Panc1 (cell line): ENCODE data around the gene CASTOR1. TPM values are rescaled to one million over a fixed set of nuclear protein-coding genes. Genes with fewer than 3 reads are reported as not detected.

ENCODE experiments used
- ATAC-seq: fragments of 200-7000 bp; cut with Tn5 transposase; 2 replicates; pipeline ENCODE4 v1.9.1; 2020; ENCODE audit warnings: mild to moderate bottlenecking, moderate library complexity
- BruUV-seq: library from RNA; stranded (reverse); fragments of 400-500 nt; replicated peaks from 2 replicates; lab custom pipeline; 2021; lab: Mats Ljungman, UMichigan
- CTCF ChIA-PET: fragments of 300-600 bp; sonication (Branson Sonifier 250); formaldehyde crosslinking; loops from one replicate; lab custom pipeline; 2022; ENCODE audit warnings: antibody characterized with exemption; lab: Charles Lee
- POLR2A ChIA-PET: fragments of 300-600 bp; sonication (Branson Sonifier 250); formaldehyde crosslinking; loops from one replicate; lab custom pipeline; 2022; ENCODE audit warnings: antibody characterized with exemption; lab: Charles Lee
- DNase-seq: peaks from one replicate; pipeline ENCODE4 v3.0.0-alpha.2; 2010; ENCODE audit warnings: low read depth, low spot score
- H3K27ac ChIP-seq: 2 replicates; pipeline ENCODE4 v1.5.1; 2011; ENCODE audit warnings: mild to moderate bottlenecking, low read length, inconsistent platforms
- H3K27me3 ChIP-seq: fragments of 200-500 bp; sonication (Bioruptor generic); 2 replicates; pipeline ENCODE4 v1.6.0; 2014; ENCODE audit warnings: low read length, inconsistent platforms; ENCODE audit not compliant: control insufficient read depth, insufficient read depth
- H3K36me3 ChIP-seq: fragments of 200-500 bp; sonication (Bioruptor generic); 2 replicates; pipeline ENCODE4 v1.5.1; 2014; ENCODE audit warnings: inconsistent platforms, mild to moderate bottlenecking, low read length, moderate library complexity; ENCODE audit not compliant: control insufficient read depth, insufficient read depth
- H3K4me1 ChIP-seq: 2 replicates; pipeline ENCODE4 v1.5.1; 2011; ENCODE audit warnings: inconsistent platforms, mild to moderate bottlenecking, low read length, moderate library complexity; ENCODE audit not compliant: control insufficient read depth, insufficient read depth
- H3K4me3 ChIP-seq, 2 experiments: 2 replicates each; pipeline ENCODE4 v1.5.1; 2011 to 2012; ENCODE audit warnings: low read depth in 2 of 2, low read length in 2 of 2, mild to moderate bottlenecking in 2 of 2, inconsistent platforms in 1 of 2, moderate library complexity in 1 of 2
- H3K9me3 ChIP-seq: fragments of 200-500 bp; sonication (Bioruptor generic); 2 replicates; pipeline ENCODE4 v1.5.1; 2014; ENCODE audit warnings: low read depth, mild to moderate bottlenecking, inconsistent platforms, low read length, moderate library complexity; ENCODE audit not compliant: control insufficient read depth, insufficient read depth
- POLR2AphosphoS5 ChIP-seq: IDR thresholded peaks from 2 replicates; pipeline ENCODE4 v1.6.1; 2012; ENCODE audit warnings: mild to moderate bottlenecking, low read depth, low read length, moderate library complexity
- SIN3A ChIP-seq: IDR thresholded peaks from 2 replicates; pipeline ENCODE4 v1.6.1; 2012; ENCODE audit warnings: low read depth, mild to moderate bottlenecking, low read length, moderate library complexity, borderline replicate concordance; ENCODE audit not compliant: insufficient read depth
- TCF7L2 ChIP-seq: IDR thresholded peaks from 2 replicates; pipeline ENCODE4 v1.6.1; 2011; ENCODE audit warnings: mild to moderate bottlenecking, low read depth, low read length, inconsistent platforms
- in situ Hi-C: cut with HindIII; loops from 2 replicates; pipeline ENCODE4 v1.10.0; 2016; ENCODE audit warnings: low sequenced_read_pairs, low pct_unique_long_range_greater_than_20kb
- intact Hi-C: fragments of 100-400 bp; cut with micrococcal nuclease; formaldehyde crosslinking; loops from one replicate; pipeline ENCODE4 v1.10.0; 2022; ENCODE audit not compliant: unreplicated experiment
- total RNA-seq: library from RNA; stranded (reverse); gene quantifications from one replicate; pipeline ENCODE4 v1.2.1, GENCODE V29; 2021; ENCODE audit not compliant: unreplicated experiment
- TF ChIP-seq, protein P1 (sequence below), 2 experiments: IDR thresholded peaks; 2 replicates each; pipeline ENCODE4 v1.6.1; 2011 to 2012; ENCODE audit warnings: low read depth in 2 of 2, control low read depth in 1 of 2, low read length in 1 of 2, mild to moderate bottlenecking in 1 of 2, moderate library complexity in 1 of 2; ENCODE audit not compliant: insufficient read depth in 1 of 2
- TF ChIP-seq, protein P2 (sequence below): fragments of 450-650 bp; IDR thresholded peaks from 2 replicates; pipeline ENCODE4 v1.5.1; 2017; ENCODE audit warnings: mild to moderate bottlenecking

CASTOR1 gene
- total RNA-seq, 1 experiment from 2014 or later = 6.7 TPM

- no peak for DNase-seq
- intact Hi-C loops = no loop called here
- no peaks in the 10 kb centered on the region; the same call in 1 of the 2 replicates for H3K36me3 ChIP-seq
- peaks cover 19% of the 10 kb centered on the region for H3K4me1 ChIP-seq
- TF ChIP-seq POLR2AphosphoS5 (no peak), TCF7L2 (no peak), SIN3A (no peak)
- TF ChIP-seq, protein P1, sequence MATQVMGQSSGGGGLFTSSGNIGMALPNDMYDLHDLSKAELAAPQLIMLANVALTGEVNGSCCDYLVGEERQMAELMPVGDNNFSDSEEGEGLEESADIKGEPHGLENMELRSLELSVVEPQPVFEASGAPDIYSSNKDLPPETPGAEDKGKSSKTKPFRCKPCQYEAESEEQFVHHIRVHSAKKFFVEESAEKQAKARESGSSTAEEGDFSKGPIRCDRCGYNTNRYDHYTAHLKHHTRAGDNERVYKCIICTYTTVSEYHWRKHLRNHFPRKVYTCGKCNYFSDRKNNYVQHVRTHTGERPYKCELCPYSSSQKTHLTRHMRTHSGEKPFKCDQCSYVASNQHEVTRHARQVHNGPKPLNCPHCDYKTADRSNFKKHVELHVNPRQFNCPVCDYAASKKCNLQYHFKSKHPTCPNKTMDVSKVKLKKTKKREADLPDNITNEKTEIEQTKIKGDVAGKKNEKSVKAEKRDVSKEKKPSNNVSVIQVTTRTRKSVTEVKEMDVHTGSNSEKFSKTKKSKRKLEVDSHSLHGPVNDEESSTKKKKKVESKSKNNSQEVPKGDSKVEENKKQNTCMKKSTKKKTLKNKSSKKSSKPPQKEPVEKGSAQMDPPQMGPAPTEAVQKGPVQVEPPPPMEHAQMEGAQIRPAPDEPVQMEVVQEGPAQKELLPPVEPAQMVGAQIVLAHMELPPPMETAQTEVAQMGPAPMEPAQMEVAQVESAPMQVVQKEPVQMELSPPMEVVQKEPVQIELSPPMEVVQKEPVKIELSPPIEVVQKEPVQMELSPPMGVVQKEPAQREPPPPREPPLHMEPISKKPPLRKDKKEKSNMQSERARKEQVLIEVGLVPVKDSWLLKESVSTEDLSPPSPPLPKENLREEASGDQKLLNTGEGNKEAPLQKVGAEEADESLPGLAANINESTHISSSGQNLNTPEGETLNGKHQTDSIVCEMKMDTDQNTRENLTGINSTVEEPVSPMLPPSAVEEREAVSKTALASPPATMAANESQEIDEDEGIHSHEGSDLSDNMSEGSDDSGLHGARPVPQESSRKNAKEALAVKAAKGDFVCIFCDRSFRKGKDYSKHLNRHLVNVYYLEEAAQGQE (IDR thresholded peaks at IDR 0.05; ENCODE audit: insufficient read depth in 1 of 2, low read depth in 2 of 2, low read length in 1 of 2) = no peak
- TF ChIP-seq, protein P2, sequence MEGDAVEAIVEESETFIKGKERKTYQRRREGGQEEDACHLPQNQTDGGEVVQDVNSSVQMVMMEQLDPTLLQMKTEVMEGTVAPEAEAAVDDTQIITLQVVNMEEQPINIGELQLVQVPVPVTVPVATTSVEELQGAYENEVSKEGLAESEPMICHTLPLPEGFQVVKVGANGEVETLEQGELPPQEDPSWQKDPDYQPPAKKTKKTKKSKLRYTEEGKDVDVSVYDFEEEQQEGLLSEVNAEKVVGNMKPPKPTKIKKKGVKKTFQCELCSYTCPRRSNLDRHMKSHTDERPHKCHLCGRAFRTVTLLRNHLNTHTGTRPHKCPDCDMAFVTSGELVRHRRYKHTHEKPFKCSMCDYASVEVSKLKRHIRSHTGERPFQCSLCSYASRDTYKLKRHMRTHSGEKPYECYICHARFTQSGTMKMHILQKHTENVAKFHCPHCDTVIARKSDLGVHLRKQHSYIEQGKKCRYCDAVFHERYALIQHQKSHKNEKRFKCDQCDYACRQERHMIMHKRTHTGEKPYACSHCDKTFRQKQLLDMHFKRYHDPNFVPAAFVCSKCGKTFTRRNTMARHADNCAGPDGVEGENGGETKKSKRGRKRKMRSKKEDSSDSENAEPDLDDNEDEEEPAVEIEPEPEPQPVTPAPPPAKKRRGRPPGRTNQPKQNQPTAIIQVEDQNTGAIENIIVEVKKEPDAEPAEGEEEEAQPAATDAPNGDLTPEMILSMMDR = no peak
- no TSS peak for BruUV-seq
- no peaks in the 10 kb centered on the region for H3K27me3 ChIP-seq
- in situ Hi-C loops = no loop called here
- CTCF ChIA-PET = no interaction called here
- POLR2A ChIA-PET = no interaction called here
- H3K4me3 ChIP-seq = no peak overlapping the region
- no peak overlapping the region for H3K27ac ChIP-seq
- no peaks in the 10 kb centered on the region for H3K9me3 ChIP-seq
- ATAC-seq = no peak
Observed at GRCh38 chr22:30293026-30293425, 3.7 kb upstream of the CASTOR1 start.

DNA sequence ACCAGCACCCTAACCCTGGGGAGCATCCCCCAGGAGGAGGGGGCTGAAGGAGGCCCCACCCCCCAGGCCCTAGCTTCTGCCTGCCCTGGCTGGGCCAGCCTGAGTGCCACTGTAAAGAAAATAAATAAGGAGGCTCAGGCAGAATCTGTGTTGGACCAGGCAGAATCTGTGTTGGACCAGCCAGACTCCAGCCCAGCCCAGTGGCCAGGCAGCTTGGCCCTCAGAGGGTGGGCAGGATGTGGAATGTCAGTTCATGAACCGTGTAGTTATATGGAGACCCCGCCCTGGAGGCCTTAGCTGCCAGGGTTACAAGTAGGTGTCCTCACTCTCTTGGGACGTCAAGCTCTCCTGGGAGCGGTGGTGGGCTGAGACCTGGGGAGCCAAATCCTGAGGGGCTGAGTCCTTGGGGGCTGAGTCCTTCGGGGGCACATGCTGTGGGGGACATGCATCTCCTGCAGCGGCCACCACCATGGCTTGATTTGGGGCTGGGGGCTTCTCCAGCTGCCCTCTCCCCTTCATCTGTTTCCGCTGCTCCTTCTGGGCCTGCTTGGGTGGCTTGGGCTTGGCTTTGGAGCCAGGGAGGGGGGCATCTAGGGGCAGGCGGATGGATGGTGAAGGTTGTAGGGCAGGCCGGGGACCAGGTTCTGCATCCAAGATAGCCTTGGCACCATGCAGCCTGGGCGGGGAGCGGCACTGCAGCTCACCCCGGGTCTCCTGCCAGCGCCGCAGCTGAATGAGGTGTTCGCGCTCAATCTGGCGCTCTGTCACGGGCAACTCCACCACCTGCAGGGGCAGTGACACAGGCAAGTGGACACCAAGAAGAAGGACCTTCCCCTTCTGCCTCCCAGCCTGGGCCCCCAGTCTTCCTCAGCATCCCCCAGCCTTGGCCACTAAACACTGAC lies 3.0 kb upstream of the CASTOR1 start:
- no peaks in the 10 kb centered on the region for H3K27me3 ChIP-seq
- ATAC-seq (no peak), DNase-seq (no peak)
- no peaks in the 10 kb centered on the region; the same call in 1 of the 2 replicates for H3K36me3 ChIP-seq
- CTCF ChIA-PET = no interaction called here
- peaks cover 19% of the 10 kb centered on the region for H3K4me1 ChIP-seq
- no TSS peak for BruUV-seq
- in situ Hi-C loops (no loop called here), intact Hi-C loops (no loop called here)
- H3K27ac ChIP-seq = no peak overlapping the region
- H3K9me3 ChIP-seq = no peaks in the 10 kb centered on the region
- no peak overlapping the region for H3K4me3 ChIP-seq
- POLR2A ChIA-PET = no interaction called here
- TF ChIP-seq SIN3A (no peak), POLR2AphosphoS5 (no peak), TCF7L2 (no peak)
- TF ChIP-seq, protein P2 = no peak
- TF ChIP-seq, protein P1 (IDR thresholded peaks at IDR 0.05; ENCODE audit: insufficient read depth in 1 of 2, low read depth in 2 of 2, low read length in 1 of 2) = no peak
